ENCODE data around the gene EPHB2.

The EPHB2 gene

GRCh38 chr1:22733643-22734042 lies 23.0 kb downstream of the EPHB2 start:
- no peak for TF ChIP-seq CTCF (IDR thresholded peaks at IDR 0.05)
- peaks cover 31% of the 10 kb centered on the region for H3K4me1 Mint-ChIP-seq
- H3K36me3 Mint-ChIP-seq (ENCODE audit: low read depth) = no peaks in the 10 kb centered on the region
- no peak for DNase-seq
- H3K27ac Mint-ChIP-seq = peak overlapping the region; percentile 41
- H3K9me3 Mint-ChIP-seq = no peaks in the 10 kb centered on the region
- peaks cover 10% of the 10 kb centered on the region for H3K27me3 Mint-ChIP-seq (ENCODE audit: low read depth, poor library complexity)
- H3K4me3 Mint-ChIP-seq = no peak overlapping the region

- DNase-seq = no peak
- TF ChIP-seq CTCF (IDR thresholded peaks at IDR 0.05) = no peak
- Mint-ChIP-seq H3K4me3 (no peak overlapping the region), H3K9me3 (no peaks in the 10 kb centered on the region), H3K27me3 (ENCODE audit: low read depth, poor library complexity) (peaks cover 20% of the 10 kb centered on the region), H3K27ac (no peak overlapping the region), H3K36me3 (ENCODE audit: low read depth) (no peaks in the 10 kb centered on the region), H3K4me1 (peaks cover 52% of the 10 kb centered on the region)
Measured at GRCh38 chr1:22736501-22737080, 26.0 kb downstream of the EPHB2 start.

GRCh38 chr1:22737374-22738068 lies 26.9 kb downstream of the EPHB2 start:
- Mint-ChIP-seq H3K9me3 (no peaks in the 10 kb centered on the region), H3K4me1 (peaks cover 52% of the 10 kb centered on the region), H3K27ac (no peak overlapping the region), H3K27me3 (ENCODE audit: low read depth, poor library complexity) (peaks cover 28% of the 10 kb centered on the region), H3K4me3 (peak overlapping the region; percentile 14), H3K36me3 (ENCODE audit: low read depth) (no peaks in the 10 kb centered on the region)
- TF ChIP-seq CTCF (IDR thresholded peaks at IDR 0.05) = no peak
- no peak for DNase-seq

GRCh38 chr1:22738069-22738435 lies 27.4 kb downstream of the EPHB2 start:
- no peak overlapping the region for H3K27ac Mint-ChIP-seq
- peaks cover 28% of the 10 kb centered on the region for H3K27me3 Mint-ChIP-seq (ENCODE audit: low read depth, poor library complexity)
- peaks cover 52% of the 10 kb centered on the region for H3K4me1 Mint-ChIP-seq
- no peaks in the 10 kb centered on the region for H3K9me3 Mint-ChIP-seq
- H3K36me3 Mint-ChIP-seq (ENCODE audit: low read depth) = no peaks in the 10 kb centered on the region
- no peak for DNase-seq
- no peak for TF ChIP-seq CTCF (IDR thresholded peaks at IDR 0.05)
- H3K4me3 Mint-ChIP-seq = no peak overlapping the region

GRCh38 chr1:22738522-22738921 lies 27.9 kb downstream of the EPHB2 start:
- Mint-ChIP-seq H3K36me3 (ENCODE audit: low read depth) (no peaks in the 10 kb centered on the region), H3K4me3 (no peak overlapping the region), H3K4me1 (peaks cover 52% of the 10 kb centered on the region), H3K9me3 (no peaks in the 10 kb centered on the region), H3K27me3 (ENCODE audit: low read depth, poor library complexity) (peaks cover 28% of the 10 kb centered on the region), H3K27ac (no peak overlapping the region)
- TF ChIP-seq CTCF (IDR thresholded peaks at IDR 0.05) = no peak
- no peak for DNase-seq

Measured in nephron progenitor cell (in vitro differentiated cells).